HEK293 (cell line): ENCODE results near the gene LAX1.

Source experiments
- CTCF ChIA-PET: fragments of 350-600 bp; formaldehyde crosslinking; extraction: SDS; loops from one replicate; lab custom pipeline; 2021; ENCODE audit warnings: antibody characterized with exemption; lab: Yijun Ruan, JAX
- POLR2A ChIA-PET: fragments of 300-600 bp; formaldehyde crosslinking; extraction: SDS; loops from one replicate; lab custom pipeline; 2020; ENCODE audit warnings: antibody characterized with exemption, inconsistent platforms; lab: Yijun Ruan, JAX
- H3K27ac ChIP-seq: fragments of 200-500 bp; sonication (Bioruptor generic); 2 replicates; pipeline ENCODE4 v1.5.1; 2014; ENCODE audit warnings: low read depth, low read length, control low read depth, inconsistent platforms; ENCODE audit errors: extremely low read depth
- H3K36me3 ChIP-seq, 2 experiments: fragments of 200-500 bp in 1 of 2; sonication (Bioruptor generic) in 1 of 2; 1 replicate in 1 of 2; 2 replicates in 1 of 2; pipeline ENCODE4 v1.5.1; 2014 to 2017; ENCODE audit warnings: inconsistent platforms in 2 of 2, low read length in 2 of 2; ENCODE audit not compliant: control insufficient read depth in 2 of 2, insufficient read depth in 1 of 2
- H3K4me1 ChIP-seq: fragments of 200-500 bp; sonication (Bioruptor generic); 2 replicates; pipeline ENCODE4 v1.5.1; 2014; ENCODE audit warnings: mild to moderate bottlenecking, low read length, inconsistent platforms; ENCODE audit not compliant: control insufficient read depth, insufficient read depth
- H3K4me3 ChIP-seq: 2 replicates; pipeline ENCODE4 v1.5.1; 2011; ENCODE audit warnings: low read depth, mild to moderate bottlenecking, control low read depth, low read length, moderate library complexity
- H3K9me3 ChIP-seq: fragments of 200-500 bp; sonication (Bioruptor generic); 2 replicates; pipeline ENCODE4 v1.5.1; 2014; ENCODE audit warnings: low read depth, low read length, inconsistent platforms; ENCODE audit not compliant: control insufficient read depth, insufficient read depth
- EGR2 ChIP-seq: fragments of 450-650 bp; formaldehyde crosslinking; IDR thresholded peaks from 2 replicates; pipeline ENCODE4 v1.5.1; 2016; ENCODE audit warnings: low read depth, missing biosample characterization, missing genetic modification characterization
- HOXC10 ChIP-seq: sonication (generic); formaldehyde crosslinking; IDR thresholded peaks from 2 replicates; pipeline ENCODE4 v1.8.1; 2023; ENCODE audit warnings: mild to moderate bottlenecking, missing genetic modification reagents
- SCRT1 ChIP-seq: fragments of 450-650 bp; formaldehyde crosslinking; IDR thresholded peaks from 2 replicates; pipeline ENCODE4 v1.5.1; 2016; ENCODE audit warnings: missing biosample characterization, missing genetic modification characterization, borderline replicate concordance
- WT1 ChIP-seq: fragments of 450-650 bp; formaldehyde crosslinking; IDR thresholded peaks from 2 replicates; pipeline ENCODE4 v1.5.1; 2016; ENCODE audit warnings: missing biosample characterization, missing genetic modification characterization
- ZBTB8A ChIP-seq: fragments of 450-650 bp; formaldehyde crosslinking; IDR thresholded peaks from 2 replicates; pipeline ENCODE4 v1.5.1; 2016; ENCODE audit warnings: missing biosample characterization, missing genetic modification characterization
- ZEB2 ChIP-seq: fragments of 450-650 bp; formaldehyde crosslinking; IDR thresholded peaks from 2 replicates; pipeline ENCODE4 v1.5.1; 2016; ENCODE audit warnings: missing biosample characterization, missing genetic modification characterization
- ZNF157 ChIP-seq: fragments of 450-650 bp; formaldehyde crosslinking; IDR thresholded peaks from 2 replicates; pipeline ENCODE4 v1.5.1; 2016; ENCODE audit warnings: missing biosample characterization, missing genetic modification characterization
- ZNF239 ChIP-seq: fragments of 450-650 bp; formaldehyde crosslinking; IDR thresholded peaks from 2 replicates; pipeline ENCODE4 v1.5.1; 2016; ENCODE audit warnings: missing biosample characterization, missing genetic modification characterization
- ZNF426 ChIP-seq: fragments of 450-650 bp; formaldehyde crosslinking; IDR thresholded peaks from 2 replicates; pipeline ENCODE4 v1.5.1; 2017; ENCODE audit warnings: missing biosample characterization, missing genetic modification characterization, mild to moderate bottlenecking, inconsistent platforms, moderate library complexity
- ZNF560 ChIP-seq: fragments of 450-650 bp; formaldehyde crosslinking; IDR thresholded peaks from 2 replicates; pipeline ENCODE4 v1.5.1; 2017; ENCODE audit warnings: missing biosample characterization, missing genetic modification characterization, borderline replicate concordance
- ZNF610 ChIP-seq: fragments of 450-650 bp; formaldehyde crosslinking; IDR thresholded peaks from 2 replicates; pipeline ENCODE4 v1.5.1; 2016; ENCODE audit warnings: missing biosample characterization, missing genetic modification characterization, borderline replicate concordance
- TF ChIP-seq, protein P1 (sequence below): fragments of 450-650 bp; formaldehyde crosslinking; IDR thresholded peaks from 2 replicates; pipeline ENCODE4 v1.5.1; 2016; ENCODE audit warnings: missing biosample characterization, missing genetic modification characterization
- TF ChIP-seq, protein P2 (sequence below): IDR thresholded peaks from 2 replicates; pipeline ENCODE4 v1.6.1; 2011; ENCODE audit warnings: mild to moderate bottlenecking, low read depth, low read length, borderline replicate concordance
- TF ChIP-seq, protein P3 (sequence below): fragments of 450-650 bp; formaldehyde crosslinking; IDR thresholded peaks from 2 replicates; pipeline ENCODE4 v1.5.1; 2016; ENCODE audit warnings: missing biosample characterization, missing genetic modification characterization
- TF ChIP-seq, protein P4 (sequence below): fragments of 450-650 bp; formaldehyde crosslinking; IDR thresholded peaks from 2 replicates; pipeline ENCODE4 v1.5.1; 2017; ENCODE audit warnings: missing biosample characterization, missing genetic modification characterization

The LAX1 gene

DNA sequence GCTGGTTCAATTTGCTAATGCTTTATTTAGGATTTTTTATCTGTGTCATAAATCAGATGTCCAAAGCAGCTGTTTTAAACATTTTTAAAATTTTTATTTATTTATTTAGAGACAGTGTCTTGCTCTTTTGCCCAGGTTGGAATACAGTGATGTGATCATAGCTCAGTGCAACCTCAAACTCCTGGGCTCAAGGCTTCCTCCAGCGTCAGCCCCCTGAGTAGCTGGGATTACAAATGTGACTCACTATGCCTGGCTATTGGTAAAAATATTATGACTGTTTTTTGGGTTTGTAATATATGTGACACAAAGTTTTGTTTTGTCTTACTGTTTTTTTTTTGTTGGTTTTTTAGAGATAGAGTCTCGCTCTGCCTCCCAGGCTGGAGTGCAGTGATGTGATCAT, 42.2 kb downstream of the LAX1 start (continued):
- TF ChIP-seq, protein P1, sequence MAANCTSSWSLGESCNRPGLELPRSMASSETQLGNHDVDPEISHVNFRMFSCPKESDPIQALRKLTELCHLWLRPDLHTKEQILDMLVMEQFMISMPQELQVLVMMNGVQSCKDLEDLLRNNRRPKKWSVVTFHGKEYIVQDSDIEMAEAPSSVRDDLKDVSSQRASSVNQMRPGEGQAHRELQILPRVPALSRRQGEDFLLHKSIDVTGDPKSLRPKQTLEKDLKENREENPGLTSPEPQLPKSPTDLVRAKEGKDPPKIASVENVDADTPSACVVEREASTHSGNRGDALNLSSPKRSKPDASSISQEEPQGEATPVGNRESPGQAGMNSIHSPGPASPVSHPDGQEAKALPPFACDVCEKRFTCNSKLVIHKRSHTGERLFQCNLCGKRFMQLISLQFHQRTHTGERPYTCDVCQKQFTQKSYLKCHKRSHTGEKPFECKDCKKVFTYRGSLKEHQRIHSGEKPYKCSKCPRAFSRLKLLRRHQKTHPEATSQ (tag by site-specific recombination), result no peak
- TF ChIP-seq ZNF610 (tag by site-specific recombination), result no peak
- TF ChIP-seq ZBTB8A (tag by site-specific recombination), result no peak
- no peak for TF ChIP-seq WT1 (tag by site-specific recombination)

DNA sequence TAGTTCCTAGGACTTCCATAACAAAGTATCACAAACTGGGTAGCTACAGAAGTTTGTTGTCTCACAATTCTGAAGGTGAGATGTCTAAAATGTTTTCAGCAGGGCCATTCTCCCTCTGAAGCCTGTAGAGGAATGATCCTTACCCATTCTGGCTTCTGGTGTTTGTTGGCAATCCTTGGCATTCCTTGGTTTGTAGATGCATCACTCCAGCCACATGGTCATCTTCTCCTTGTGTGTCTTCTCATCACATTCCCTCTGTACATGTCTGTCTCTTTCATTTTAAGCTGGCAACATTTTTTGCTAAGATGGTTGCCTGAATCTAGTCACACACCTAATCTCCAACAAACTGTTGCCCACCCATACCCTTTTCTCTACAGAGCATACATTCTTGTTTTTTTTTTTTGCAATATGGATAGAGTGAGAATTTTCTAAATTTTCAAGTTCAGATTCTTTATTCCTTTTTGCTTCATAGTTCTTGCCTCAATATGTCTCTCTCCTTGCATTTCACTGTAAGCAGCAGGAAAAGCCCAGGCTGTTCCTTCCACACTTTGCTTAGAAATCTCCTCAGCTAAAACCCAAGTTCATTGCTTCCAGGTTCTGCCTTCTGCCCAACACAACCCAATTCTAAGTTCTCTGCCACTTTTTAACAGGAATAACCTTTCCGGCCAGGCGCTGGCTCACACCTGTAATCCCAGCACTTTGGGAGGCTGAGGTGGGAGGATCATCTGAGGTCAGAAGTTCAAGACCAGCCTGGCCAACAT, 48.8 kb downstream of the LAX1 start:
- Histone ChIP-seq H3K27ac (no peak overlapping the region), H3K36me3 (peaks cover 55 to 62% of the 10 kb centered on the region in 2 experiments), H3K9me3 (no peaks in the 10 kb centered on the region), H3K4me1 (no peaks in the 10 kb centered on the region), H3K4me3 (no peak overlapping the region)
- TF ChIP-seq, protein P2, sequence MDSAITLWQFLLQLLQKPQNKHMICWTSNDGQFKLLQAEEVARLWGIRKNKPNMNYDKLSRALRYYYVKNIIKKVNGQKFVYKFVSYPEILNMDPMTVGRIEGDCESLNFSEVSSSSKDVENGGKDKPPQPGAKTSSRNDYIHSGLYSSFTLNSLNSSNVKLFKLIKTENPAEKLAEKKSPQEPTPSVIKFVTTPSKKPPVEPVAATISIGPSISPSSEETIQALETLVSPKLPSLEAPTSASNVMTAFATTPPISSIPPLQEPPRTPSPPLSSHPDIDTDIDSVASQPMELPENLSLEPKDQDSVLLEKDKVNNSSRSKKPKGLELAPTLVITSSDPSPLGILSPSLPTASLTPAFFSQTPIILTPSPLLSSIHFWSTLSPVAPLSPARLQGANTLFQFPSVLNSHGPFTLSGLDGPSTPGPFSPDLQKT, result no peak
- no peak for TF ChIP-seq ZNF426 (tag by site-specific recombination)
- TF ChIP-seq ZNF560 (tag by site-specific recombination), result no peak
- CTCF ChIA-PET, result no interaction called here
- POLR2A ChIA-PET, result no interaction called here

DNA sequence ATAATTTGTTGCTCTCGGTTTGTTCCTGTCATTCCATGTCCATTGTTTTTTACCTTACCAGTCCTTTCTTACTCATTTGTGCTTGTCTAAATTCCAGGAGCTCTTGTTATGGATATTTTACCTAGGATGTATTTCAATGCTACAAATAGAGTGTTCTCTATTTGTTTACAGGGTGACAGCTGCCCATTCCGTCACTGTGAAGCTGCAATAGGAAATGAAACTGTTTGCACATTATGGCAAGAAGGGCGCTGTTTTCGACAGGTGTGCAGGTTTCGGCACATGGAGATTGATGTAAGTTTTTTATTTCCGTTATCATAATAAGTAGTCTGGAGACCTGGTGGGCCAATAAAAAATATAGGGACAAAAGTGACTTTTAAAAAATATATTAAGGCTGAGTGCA, 53.4 kb downstream of the LAX1 start:
- H3K27ac ChIP-seq, result no peak overlapping the region
- H3K4me3 ChIP-seq, result no peak overlapping the region
- TF ChIP-seq SCRT1 (tag by site-specific recombination) (no peak), ZNF239 (tag by site-specific recombination) (no peak), HOXC10 (CRISPR knock-in tag) (no peak), EGR2 (no peak), ZNF560 (tag by site-specific recombination) (no peak), ZEB2 (tag by site-specific recombination) (no peak), ZNF157 (tag by site-specific recombination) (no peak)
- TF ChIP-seq, protein P3, sequence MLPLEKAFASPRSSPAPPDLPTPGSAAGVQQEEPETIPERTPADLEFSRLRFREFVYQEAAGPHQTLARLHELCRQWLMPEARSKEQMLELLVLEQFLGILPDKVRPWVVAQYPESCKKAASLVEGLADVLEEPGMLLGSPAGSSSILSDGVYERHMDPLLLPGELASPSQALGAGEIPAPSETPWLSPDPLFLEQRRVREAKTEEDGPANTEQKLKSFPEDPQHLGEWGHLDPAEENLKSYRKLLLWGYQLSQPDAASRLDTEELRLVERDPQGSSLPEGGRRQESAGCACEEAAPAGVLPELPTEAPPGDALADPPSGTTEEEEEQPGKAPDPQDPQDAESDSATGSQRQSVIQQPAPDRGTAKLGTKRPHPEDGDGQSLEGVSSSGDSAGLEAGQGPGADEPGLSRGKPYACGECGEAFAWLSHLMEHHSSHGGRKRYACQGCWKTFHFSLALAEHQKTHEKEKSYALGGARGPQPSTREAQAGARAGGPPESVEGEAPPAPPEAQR, result no peak
- TF ChIP-seq, protein P4, sequence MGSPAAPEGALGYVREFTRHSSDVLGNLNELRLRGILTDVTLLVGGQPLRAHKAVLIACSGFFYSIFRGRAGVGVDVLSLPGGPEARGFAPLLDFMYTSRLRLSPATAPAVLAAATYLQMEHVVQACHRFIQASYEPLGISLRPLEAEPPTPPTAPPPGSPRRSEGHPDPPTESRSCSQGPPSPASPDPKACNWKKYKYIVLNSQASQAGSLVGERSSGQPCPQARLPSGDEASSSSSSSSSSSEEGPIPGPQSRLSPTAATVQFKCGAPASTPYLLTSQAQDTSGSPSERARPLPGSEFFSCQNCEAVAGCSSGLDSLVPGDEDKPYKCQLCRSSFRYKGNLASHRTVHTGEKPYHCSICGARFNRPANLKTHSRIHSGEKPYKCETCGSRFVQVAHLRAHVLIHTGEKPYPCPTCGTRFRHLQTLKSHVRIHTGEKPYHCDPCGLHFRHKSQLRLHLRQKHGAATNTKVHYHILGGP (tag by site-specific recombination), result no peak
- TF ChIP-seq, all 188 proteins: peak for 0
- H3K9me3 ChIP-seq, result no peaks in the 10 kb centered on the region
- ChIA-PET CTCF (interaction anchor here (0.6 to 1.0 kb wide), 3 partner anchors 11 to 969 kb away, joined by 3 to 4 read pairs (median 3); no protein-coding TSS in a partner anchor), POLR2A (no interaction called here)
- H3K36me3 ChIP-seq, result peaks cover 58 to 87% of the 10 kb centered on the region in 2 experiments
- no peaks in the 10 kb centered on the region for H3K4me1 ChIP-seq
